Peyer's patch (tissue), 4 donors: ENCODE results near the gene DBI. TPM values are rescaled to one million over a fixed set of nuclear protein-coding genes. Genes with fewer than 3 reads are reported as not detected.

Experiments used
- DNase-seq, 3 donors: peaks; one replicate each; pipeline ENCODE4 v3.0.0-alpha.2; 2017 to 2019
- H3K27ac ChIP-seq, 4 donors: fragments of 200-600 bp; sonication (generic); one replicate each; pipeline ENCODE4 v1.5.1; 2016 to 2019
- H3K27me3 ChIP-seq, 2 donors: fragments of 200-600 bp; sonication (generic); one replicate each; pipeline ENCODE4 v1.5.1; 2019
- H3K36me3 ChIP-seq, 3 donors: fragments of 200-600 bp; sonication (generic); one replicate each; pipeline ENCODE4 v1.5.1; 2016 to 2019
- H3K4me1 ChIP-seq, 4 donors: fragments of 200-600 bp; sonication (generic); one replicate each; pipeline ENCODE4 v1.5.1; 2016 to 2019
- H3K4me3 ChIP-seq, 4 donors: fragments of 200-600 bp; sonication (generic); 1 replicate in 3 of 4; 2 replicates in 1 of 4; pipeline ENCODE4 v1.5.1; 2016 to 2019; ENCODE audit warnings: mild to moderate bottlenecking in 1 of 4
- H3K9me3 ChIP-seq, 4 donors: fragments of 200-600 bp; sonication (generic); one replicate each; pipeline ENCODE4 v1.5.1; 2016 to 2019; ENCODE audit warnings: mild to moderate bottlenecking in 1 of 4
- POLR2A ChIP-seq, 2 donors: fragments of 450-650 bp; IDR thresholded peaks; one replicate each; pipeline ENCODE4 v1.5.1; 2017; ENCODE audit warnings: antibody characterized with exemption in 2 of 2, mild to moderate bottlenecking in 2 of 2, moderate library complexity in 2 of 2
- total RNA-seq, 4 donors: library from RNA; depleted of rRNA; stranded (reverse); fragments of >200 nt; gene quantifications; one replicate each; pipeline ENCODE4 v1.1.0, GENCODE V29; 2016
- TF ChIP-seq, protein P1 (sequence below), 6 experiments: fragments of 450-650 bp in 4 of 6; fragments of 200-600 bp in 2 of 6; sonication (generic) in 1 of 6; IDR thresholded peaks; one replicate each; pipeline ENCODE4 v1.5.1; 2017 to 2019; ENCODE audit warnings: antibody characterized with exemption in 6 of 6, mild to moderate bottlenecking in 3 of 6, moderate library complexity in 1 of 6

Gene DBI
- total RNA-seq, 4 donors from 2014 or later, result 121 to 237 (median 194) TPM

- Histone ChIP-seq H3K27me3 (no peaks in the 10 kb centered on the region), H3K4me3 (peak overlapping the region in 2 of 4 donors; percentile 11 to 18), H3K27ac (peak overlapping the region in 3 of 4 donors; percentile 29 to 81 (median 72)), H3K9me3 (no peaks in the 10 kb centered on the region), H3K36me3 (no peaks in the 10 kb centered on the region), H3K4me1 (peaks cover 0 to 7% (median 0%) of the 10 kb centered on the region in 4 donors)
- TF ChIP-seq, protein P1, sequence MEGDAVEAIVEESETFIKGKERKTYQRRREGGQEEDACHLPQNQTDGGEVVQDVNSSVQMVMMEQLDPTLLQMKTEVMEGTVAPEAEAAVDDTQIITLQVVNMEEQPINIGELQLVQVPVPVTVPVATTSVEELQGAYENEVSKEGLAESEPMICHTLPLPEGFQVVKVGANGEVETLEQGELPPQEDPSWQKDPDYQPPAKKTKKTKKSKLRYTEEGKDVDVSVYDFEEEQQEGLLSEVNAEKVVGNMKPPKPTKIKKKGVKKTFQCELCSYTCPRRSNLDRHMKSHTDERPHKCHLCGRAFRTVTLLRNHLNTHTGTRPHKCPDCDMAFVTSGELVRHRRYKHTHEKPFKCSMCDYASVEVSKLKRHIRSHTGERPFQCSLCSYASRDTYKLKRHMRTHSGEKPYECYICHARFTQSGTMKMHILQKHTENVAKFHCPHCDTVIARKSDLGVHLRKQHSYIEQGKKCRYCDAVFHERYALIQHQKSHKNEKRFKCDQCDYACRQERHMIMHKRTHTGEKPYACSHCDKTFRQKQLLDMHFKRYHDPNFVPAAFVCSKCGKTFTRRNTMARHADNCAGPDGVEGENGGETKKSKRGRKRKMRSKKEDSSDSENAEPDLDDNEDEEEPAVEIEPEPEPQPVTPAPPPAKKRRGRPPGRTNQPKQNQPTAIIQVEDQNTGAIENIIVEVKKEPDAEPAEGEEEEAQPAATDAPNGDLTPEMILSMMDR (IDR thresholded peaks at IDR 0.05), result peak in 5 of 6 experiments; percentile 64 to 96 (median 91)
- TF ChIP-seq POLR2A (IDR thresholded peaks at IDR 0.05), result no peak
- peak in 1 of 3 donors; percentile 80 for DNase-seq
Observed at GRCh38 chr2:119407430-119408220, 40.8 kb downstream of the DBI start.

DNA sequence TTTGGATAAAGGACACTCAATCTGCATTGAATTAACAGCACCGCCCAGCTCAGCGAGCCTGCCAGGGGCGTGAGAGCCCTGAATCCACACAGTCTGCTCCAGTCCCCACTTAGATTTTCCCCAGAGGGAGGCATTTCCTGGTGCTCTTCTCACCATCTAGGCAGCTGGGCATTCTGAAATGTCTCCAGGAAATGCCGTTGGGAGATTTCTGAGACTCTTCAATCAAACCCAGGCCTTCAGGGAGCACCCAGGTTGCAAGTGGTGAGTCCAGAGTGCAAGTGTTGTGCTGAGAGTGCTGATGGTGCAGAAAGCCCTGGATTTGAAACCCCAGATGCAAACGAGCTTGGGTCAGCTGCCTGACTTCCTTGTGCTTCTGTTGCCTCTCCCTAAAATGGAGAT, 41.4 kb downstream of the DBI start:
- no peaks in the 10 kb centered on the region for H3K9me3 ChIP-seq
- TF ChIP-seq POLR2A (IDR thresholded peaks at IDR 0.05), result peak in 1 of 2 donors; percentile 40
- TF ChIP-seq, protein P1 (IDR thresholded peaks at IDR 0.05), result no peak
- peak in 2 of 3 donors; percentile 64 to 78 for DNase-seq
- H3K36me3 ChIP-seq, result no peaks in the 10 kb centered on the region
- peaks cover 0 to 4% (median 0%) of the 10 kb centered on the region in 4 donors for H3K4me1 ChIP-seq
- H3K4me3 ChIP-seq, result peak overlapping the region in 2 of 4 donors; percentile 11 to 18
- peak overlapping the region in 3 of 4 donors; percentile 29 to 81 (median 72) for H3K27ac ChIP-seq
- no peaks in the 10 kb centered on the region for H3K27me3 ChIP-seq

DNA sequence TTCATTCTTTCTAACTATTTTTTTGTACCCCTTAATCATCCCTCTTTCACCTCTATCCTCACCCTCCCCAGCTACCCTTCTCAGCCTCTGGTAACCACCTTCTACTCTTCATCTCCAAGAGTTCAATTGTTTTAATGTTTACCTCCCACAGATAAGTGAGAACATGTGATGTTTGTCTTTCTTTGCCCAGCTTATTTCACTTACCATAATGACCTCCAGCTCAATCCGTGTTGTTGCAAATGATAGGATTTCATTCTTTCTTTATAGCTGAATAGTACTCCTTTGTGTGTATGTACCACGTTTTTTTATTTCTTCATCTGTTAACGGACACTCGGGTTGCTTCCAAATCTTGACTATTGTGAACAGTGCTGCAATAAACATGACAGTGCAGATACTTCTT, 42.7 kb downstream of the DBI start:
- no peaks in the 10 kb centered on the region for H3K36me3 ChIP-seq
- no peak for DNase-seq
- H3K4me3 ChIP-seq, result no peak overlapping the region

DNA sequence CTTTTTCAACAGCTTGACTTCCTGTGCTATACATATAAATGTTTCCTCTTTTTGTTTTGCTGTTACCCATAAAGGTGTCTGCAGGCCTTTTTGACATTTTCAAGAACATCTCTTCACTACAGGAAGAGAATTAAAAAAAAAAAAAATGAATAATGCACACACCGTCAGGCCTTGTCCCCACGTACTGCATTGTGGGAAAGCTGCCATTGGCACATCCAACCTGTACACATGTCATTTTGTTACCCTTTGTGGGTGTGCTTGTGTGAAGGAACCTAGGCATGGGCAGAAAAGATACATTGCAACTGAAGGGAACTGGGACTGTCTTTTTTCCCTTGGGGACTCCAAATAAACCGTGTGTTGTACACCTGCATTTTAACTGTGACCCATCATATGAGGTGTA, 48.1 kb downstream of the DBI start:
- peaks cover 0 to 13% (median 0%) of the 10 kb centered on the region in 4 donors for H3K4me1 ChIP-seq
- no peaks in the 10 kb centered on the region for H3K9me3 ChIP-seq
- H3K36me3 ChIP-seq, result no peaks in the 10 kb centered on the region
- no peak for DNase-seq
- no peak overlapping the region for H3K4me3 ChIP-seq
- H3K27ac ChIP-seq, result no peak overlapping the region
- H3K27me3 ChIP-seq, result no peaks in the 10 kb centered on the region
- no peak for TF ChIP-seq POLR2A (IDR thresholded peaks at IDR 0.05)
- TF ChIP-seq, protein P1 (IDR thresholded peaks at IDR 0.05), result no peak

More for the DNA sequence above, 42.7 kb downstream of the DBI start:
- H3K9me3 ChIP-seq, result no peaks in the 10 kb centered on the region
- no peak overlapping the region for H3K27ac ChIP-seq
- no peaks in the 10 kb centered on the region for H3K4me1 ChIP-seq
- TF ChIP-seq, protein P1 (IDR thresholded peaks at IDR 0.05), result no peak
- TF ChIP-seq POLR2A (IDR thresholded peaks at IDR 0.05), result no peak
- H3K27me3 ChIP-seq, result no peaks in the 10 kb centered on the region

DNA sequence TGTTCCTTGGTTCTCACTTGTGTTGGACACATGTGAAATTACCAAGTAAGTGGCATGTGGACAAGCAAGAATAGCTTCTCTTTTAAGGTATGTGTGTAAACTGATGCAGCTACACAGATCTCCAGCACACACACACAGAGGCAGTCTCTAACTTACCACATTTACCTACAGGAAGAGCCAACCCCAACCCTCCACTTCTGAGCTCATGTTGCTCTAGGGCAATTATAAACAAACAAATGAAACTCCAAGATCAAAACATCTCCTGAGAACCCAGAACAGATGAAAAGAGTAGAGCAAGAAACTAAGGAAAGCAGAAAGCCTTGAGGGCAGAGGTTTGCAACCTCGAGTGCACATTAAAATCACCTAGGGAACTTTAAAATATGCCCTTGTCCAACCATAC, 48.9 kb downstream of the DBI start:
- peaks cover 0 to 14% (median 0%) of the 10 kb centered on the region in 4 donors for H3K4me1 ChIP-seq
- no peaks in the 10 kb centered on the region for H3K36me3 ChIP-seq
- no peak overlapping the region for H3K27ac ChIP-seq
- no peaks in the 10 kb centered on the region for H3K27me3 ChIP-seq
- TF ChIP-seq POLR2A (IDR thresholded peaks at IDR 0.05), result no peak
- TF ChIP-seq, protein P1 (IDR thresholded peaks at IDR 0.05), result no peak
- no peak overlapping the region for H3K4me3 ChIP-seq
- DNase-seq, result no peak
- H3K9me3 ChIP-seq, result no peaks in the 10 kb centered on the region
